Mammary epithelial cell (primary cell): ENCODE measurements around the gene GPR89B.
"Not testable (repeated sequence)": the region's sequence is repeated elsewhere in the genome, so short reads cannot be mapped to it uniquely, and the experiment has no call there.

Experiments
- CTCF ChIP-seq, 2 donors: IDR thresholded peaks in 1 of 2; conservative IDR thresholded peaks in 1 of 2; 2 replicates each; pipeline ENCODE4 v1.5.1; 2011 to 2012; ENCODE audit warnings: inconsistent platforms in 2 of 2, low read length in 2 of 2, mild to moderate bottlenecking in 2 of 2, control low read depth in 1 of 2, low read depth in 1 of 2; ENCODE audit not compliant: insufficient read depth in 1 of 2; ENCODE audit errors: extremely low read depth in 1 of 2
- EZH2 ChIP-seq: IDR thresholded peaks from 2 replicates; pipeline ENCODE4 v1.6.1; 2012; ENCODE audit warnings: low read length, inconsistent platforms, borderline replicate concordance

DNA sequence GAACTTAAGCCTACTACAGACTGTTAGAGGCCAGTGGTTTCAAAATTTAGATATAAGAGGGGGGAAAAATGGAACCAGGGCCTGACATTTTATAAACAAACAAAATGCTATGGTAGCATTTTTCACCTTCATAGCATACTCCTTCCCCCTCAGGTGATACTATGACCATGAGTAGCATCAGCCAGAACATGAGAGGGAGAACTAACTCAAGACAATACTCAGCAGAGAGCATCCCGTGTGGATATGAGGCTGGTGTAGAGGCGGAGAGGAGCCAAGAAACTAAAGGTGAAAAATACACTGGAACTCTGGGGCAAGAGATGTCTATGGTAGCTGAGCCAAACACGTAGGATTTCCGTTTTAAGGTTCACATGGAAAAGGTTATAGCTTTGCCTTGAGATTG lies 64.7 kb downstream of the GPR89B start:
- TF ChIP-seq CTCF (conservative IDR thresholded peaks at IDR 0.05 in 1 of 2, IDR thresholded peaks at IDR 0.05 in 1 of 2; ENCODE audit: extremely low read depth in 1 of 2, insufficient read depth in 1 of 2, low read depth in 1 of 2, low read length in 2 of 2); EZH2: not testable (repeated sequence)
